WTC11 (cell line): ENCODE results near the gene WDR33. TPM values are rescaled to one million over a fixed set of nuclear protein-coding genes. Genes with fewer than 3 reads are reported as not detected.
"Not testable (repeated sequence)": the region's sequence is repeated elsewhere in the genome, so short reads cannot be mapped to it uniquely, and the experiment has no call there.

ENCODE experiments used
- ATAC-seq: fragments of 200-7000 bp; cut with Tn5 transposase; 2 replicates; pipeline ENCODE4 v1.10.0; 2021; ENCODE audit warnings: mild to moderate bottlenecking, moderate library complexity
- CTCF ChIA-PET: fragments of 300-600 bp; sonication (Branson Sonifier 250); formaldehyde crosslinking; loops from one replicate; lab custom pipeline; 2021; ENCODE audit warnings: antibody characterized with exemption; lab: Charles Lee
- POLR2A ChIA-PET: fragments of 350-600 bp; sonication (Branson Sonifier 250); formaldehyde crosslinking; loops from one replicate; lab custom pipeline; 2021; ENCODE audit warnings: antibody characterized with exemption; lab: Charles Lee
- DNase-seq: peaks from one replicate; pipeline ENCODE4 v3.0.0; 2021; ENCODE audit warnings: low spot score
- H3K27ac Mint-ChIP-seq: 2 replicates; pipeline ENCODE4 v1.8.0; 2021; ENCODE audit warnings: mixed read lengths
- H3K27me3 Mint-ChIP-seq: 2 replicates; pipeline ENCODE4 v1.8.0; 2021; ENCODE audit warnings: low read depth, mild to moderate bottlenecking, moderate library complexity, mixed read lengths
- H3K36me3 Mint-ChIP-seq: 2 replicates; pipeline ENCODE4 v1.8.0; 2021; ENCODE audit warnings: mixed read lengths
- H3K4me1 Mint-ChIP-seq: 2 replicates; pipeline ENCODE4 v1.8.0; 2022; ENCODE audit warnings: mixed read lengths
- H3K4me3 Mint-ChIP-seq: 2 replicates; pipeline ENCODE4 v1.8.0; 2021; ENCODE audit warnings: mild to moderate bottlenecking, moderate library complexity, mixed read lengths
- H3K9me3 Mint-ChIP-seq: 2 replicates; pipeline ENCODE4 v1.8.0; 2021; ENCODE audit warnings: mixed read lengths
- AR ChIP-seq: fragments of 250-450 bp; sonication (Bioruptor Pico); IDR thresholded peaks from 2 replicates; pipeline ENCODE4 v1.9.0; 2021; ENCODE audit warnings: mild to moderate bottlenecking
- ELF4 ChIP-seq: sonication (generic); formaldehyde crosslinking; IDR thresholded peaks from 2 replicates; pipeline ENCODE4 v1.8.1; 2022; ENCODE audit warnings: low read depth, mild to moderate bottlenecking, moderate library complexity, missing genetic modification reagents
- ESRRA ChIP-seq: sonication (generic); formaldehyde crosslinking; IDR thresholded peaks from 2 replicates; pipeline ENCODE4 v1.8.1; 2022; ENCODE audit warnings: mild to moderate bottlenecking, missing genetic modification reagents, borderline replicate concordance
- GRHL2 ChIP-seq: fragments of 250-450 bp; sonication (Bioruptor Pico); IDR thresholded peaks from 2 replicates; pipeline ENCODE4 v1.8.0; 2022; ENCODE audit warnings: mild to moderate bottlenecking, moderate library complexity; ENCODE audit not compliant: insufficient replicate concordance, severe bottlenecking
- GTF2I ChIP-seq: fragments of 250-450 bp; sonication (Bioruptor Pico); conservative IDR thresholded peaks from 2 replicates; pipeline ENCODE4 v1.4.0; 2021; ENCODE audit warnings: mild to moderate bottlenecking
- IRF2 ChIP-seq: sonication (generic); formaldehyde crosslinking; IDR thresholded peaks from 2 replicates; pipeline ENCODE4 v1.8.0; 2022; ENCODE audit warnings: low read depth, missing genetic modification reagents, borderline replicate concordance
- JAZF1 ChIP-seq: fragments of 250-450 bp; sonication (Bioruptor Pico); IDR thresholded peaks from 2 replicates; pipeline ENCODE4 v1.9.0; 2021; ENCODE audit warnings: moderate library complexity, mild to moderate bottlenecking, inconsistent platforms
- MLX ChIP-seq: sonication (generic); formaldehyde crosslinking; IDR thresholded peaks from 2 replicates; pipeline ENCODE4 v1.8.1; 2023; ENCODE audit warnings: mild to moderate bottlenecking, missing genetic modification reagents, moderate library complexity
- NR1H2 ChIP-seq: sonication (generic); formaldehyde crosslinking; IDR thresholded peaks from 2 replicates; pipeline ENCODE4 v1.9.0; 2021; ENCODE audit warnings: mild to moderate bottlenecking, moderate library complexity, missing genetic modification reagents
- TP53 ChIP-seq: sonication (generic); formaldehyde crosslinking; IDR thresholded peaks from 2 replicates; pipeline ENCODE4 v1.8.1; 2023; ENCODE audit warnings: mild to moderate bottlenecking, missing genetic modification reagents
- ZNF219 ChIP-seq: sonication (generic); formaldehyde crosslinking; IDR thresholded peaks from 2 replicates; pipeline ENCODE4 v1.8.0; 2023; ENCODE audit warnings: missing genetic modification reagents, mild to moderate bottlenecking, borderline replicate concordance
- ZNF317 ChIP-seq: sonication (generic); formaldehyde crosslinking; IDR thresholded peaks from 2 replicates; pipeline ENCODE4 v1.8.1; 2023; ENCODE audit warnings: low read depth, mild to moderate bottlenecking, moderate library complexity, missing genetic modification reagents, borderline replicate concordance
- ZNF416 ChIP-seq: fragments of 250-450 bp; sonication (Bioruptor Pico); IDR thresholded peaks from 2 replicates; pipeline ENCODE4 v1.9.0; 2021; ENCODE audit warnings: mild to moderate bottlenecking, inconsistent platforms
- ZNF425 ChIP-seq: fragments of 250-450 bp; sonication (Bioruptor Pico); conservative IDR thresholded peaks from 2 replicates; pipeline ENCODE4 v1.9.0; 2021; ENCODE audit warnings: mild to moderate bottlenecking
- total RNA-seq: library from RNA; stranded (reverse); gene quantifications from 3 replicates; pipeline ENCODE4 v1.2.3, GENCODE V29; 2021
- TF ChIP-seq, protein P1 (sequence below): sonication (generic); formaldehyde crosslinking; IDR thresholded peaks from 2 replicates; pipeline ENCODE4 v1.8.1; 2023; ENCODE audit warnings: mild to moderate bottlenecking, moderate library complexity, missing genetic modification reagents
- TF ChIP-seq, protein P2 (sequence below): fragments of 250-450 bp; sonication (Bioruptor Pico); IDR thresholded peaks from 2 replicates; pipeline ENCODE4 v1.8.0; 2021; ENCODE audit warnings: mild to moderate bottlenecking
- TF ChIP-seq, protein P3 (sequence below): sonication (generic); formaldehyde crosslinking; IDR thresholded peaks from 2 replicates; pipeline ENCODE4 v1.8.0; 2022; ENCODE audit warnings: mild to moderate bottlenecking, missing genetic modification reagents
- TF ChIP-seq, protein P4 (sequence below): sonication (generic); formaldehyde crosslinking; IDR thresholded peaks from 2 replicates; pipeline ENCODE4 v1.8.1; 2022; ENCODE audit warnings: mild to moderate bottlenecking, moderate library complexity, missing genetic modification reagents

The WDR33 gene
- total RNA-seq, 1 experiment from 2014 or later = 67.1 TPM

- Mint-ChIP-seq H3K4me1 (no peaks in the 10 kb centered on the region), H3K36me3 (peaks cover 3% of the 10 kb centered on the region; the same call in 1 of the 2 replicates), H3K9me3 (no peaks in the 10 kb centered on the region), H3K27me3 (no peaks in the 10 kb centered on the region), H3K27ac (no peak overlapping the region), H3K4me3 (no peak overlapping the region)
- ATAC-seq (no peak), DNase-seq (no peak)
- CTCF ChIA-PET = no interaction called here
- POLR2A ChIA-PET = no interaction called here
- TF ChIP-seq, protein P1, sequence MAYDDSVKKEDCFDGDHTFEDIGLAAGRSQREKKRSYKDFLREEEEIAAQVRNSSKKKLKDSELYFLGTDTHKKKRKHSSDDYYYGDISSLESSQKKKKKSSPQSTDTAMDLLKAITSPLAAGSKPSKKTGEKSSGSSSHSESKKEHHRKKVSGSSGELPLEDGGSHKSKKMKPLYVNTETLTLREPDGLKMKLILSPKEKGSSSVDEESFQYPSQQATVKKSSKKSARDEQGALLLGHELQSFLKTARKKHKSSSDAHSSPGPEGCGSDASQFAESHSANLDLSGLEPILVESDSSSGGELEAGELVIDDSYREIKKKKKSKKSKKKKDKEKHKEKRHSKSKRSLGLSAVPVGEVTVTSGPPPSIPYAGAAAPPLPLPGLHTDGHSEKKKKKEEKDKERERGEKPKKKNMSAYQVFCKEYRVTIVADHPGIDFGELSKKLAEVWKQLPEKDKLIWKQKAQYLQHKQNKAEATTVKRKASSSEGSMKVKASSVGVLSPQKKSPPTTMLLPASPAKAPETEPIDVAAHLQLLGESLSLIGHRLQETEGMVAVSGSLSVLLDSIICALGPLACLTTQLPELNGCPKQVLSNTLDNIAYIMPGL (CRISPR knock-in tag) = no peak
- TF ChIP-seq MLX (CRISPR knock-in tag) = no peak
- no peak for TF ChIP-seq GTF2I (CRISPR knock-in tag)
- no peak for TF ChIP-seq ESRRA (CRISPR knock-in tag)
- TF ChIP-seq TP53 (CRISPR knock-in tag) = no peak
- no peak for TF ChIP-seq ZNF219 (CRISPR knock-in tag)
- TF ChIP-seq, protein P2, sequence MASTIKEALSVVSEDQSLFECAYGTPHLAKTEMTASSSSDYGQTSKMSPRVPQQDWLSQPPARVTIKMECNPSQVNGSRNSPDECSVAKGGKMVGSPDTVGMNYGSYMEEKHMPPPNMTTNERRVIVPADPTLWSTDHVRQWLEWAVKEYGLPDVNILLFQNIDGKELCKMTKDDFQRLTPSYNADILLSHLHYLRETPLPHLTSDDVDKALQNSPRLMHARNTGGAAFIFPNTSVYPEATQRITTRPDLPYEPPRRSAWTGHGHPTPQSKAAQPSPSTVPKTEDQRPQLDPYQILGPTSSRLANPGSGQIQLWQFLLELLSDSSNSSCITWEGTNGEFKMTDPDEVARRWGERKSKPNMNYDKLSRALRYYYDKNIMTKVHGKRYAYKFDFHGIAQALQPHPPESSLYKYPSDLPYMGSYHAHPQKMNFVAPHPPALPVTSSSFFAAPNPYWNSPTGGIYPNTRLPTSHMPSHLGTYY = no peak
- TF ChIP-seq ZNF416 (CRISPR knock-in tag) = no peak
- no peak for TF ChIP-seq ZNF425 (CRISPR knock-in tag)
- TF ChIP-seq JAZF1 (CRISPR knock-in tag) = no peak
- TF ChIP-seq IRF2 = no peak
- TF ChIP-seq ZNF317 (CRISPR knock-in tag) = no peak
- TF ChIP-seq, protein P3, sequence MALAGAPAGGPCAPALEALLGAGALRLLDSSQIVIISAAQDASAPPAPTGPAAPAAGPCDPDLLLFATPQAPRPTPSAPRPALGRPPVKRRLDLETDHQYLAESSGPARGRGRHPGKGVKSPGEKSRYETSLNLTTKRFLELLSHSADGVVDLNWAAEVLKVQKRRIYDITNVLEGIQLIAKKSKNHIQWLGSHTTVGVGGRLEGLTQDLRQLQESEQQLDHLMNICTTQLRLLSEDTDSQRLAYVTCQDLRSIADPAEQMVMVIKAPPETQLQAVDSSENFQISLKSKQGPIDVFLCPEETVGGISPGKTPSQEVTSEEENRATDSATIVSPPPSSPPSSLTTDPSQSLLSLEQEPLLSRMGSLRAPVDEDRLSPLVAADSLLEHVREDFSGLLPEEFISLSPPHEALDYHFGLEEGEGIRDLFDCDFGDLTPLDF (CRISPR knock-in tag) = no peak
- TF ChIP-seq NR1H2 (CRISPR knock-in tag) = no peak
- no peak for TF ChIP-seq AR (CRISPR knock-in tag)
- TF ChIP-seq ELF4 (CRISPR knock-in tag) = no peak
- TF ChIP-seq, protein P4, sequence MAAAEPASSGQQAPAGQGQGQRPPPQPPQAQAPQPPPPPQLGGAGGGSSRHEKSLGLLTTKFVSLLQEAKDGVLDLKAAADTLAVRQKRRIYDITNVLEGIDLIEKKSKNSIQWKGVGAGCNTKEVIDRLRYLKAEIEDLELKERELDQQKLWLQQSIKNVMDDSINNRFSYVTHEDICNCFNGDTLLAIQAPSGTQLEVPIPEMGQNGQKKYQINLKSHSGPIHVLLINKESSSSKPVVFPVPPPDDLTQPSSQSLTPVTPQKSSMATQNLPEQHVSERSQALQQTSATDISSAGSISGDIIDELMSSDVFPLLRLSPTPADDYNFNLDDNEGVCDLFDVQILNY (CRISPR knock-in tag) = no peak
- no peak for TF ChIP-seq GRHL2 (CRISPR knock-in tag)
These were observed 57.6 kb downstream of the WDR33 start for GRCh38 chr2:127753374-127753773.

DNA sequence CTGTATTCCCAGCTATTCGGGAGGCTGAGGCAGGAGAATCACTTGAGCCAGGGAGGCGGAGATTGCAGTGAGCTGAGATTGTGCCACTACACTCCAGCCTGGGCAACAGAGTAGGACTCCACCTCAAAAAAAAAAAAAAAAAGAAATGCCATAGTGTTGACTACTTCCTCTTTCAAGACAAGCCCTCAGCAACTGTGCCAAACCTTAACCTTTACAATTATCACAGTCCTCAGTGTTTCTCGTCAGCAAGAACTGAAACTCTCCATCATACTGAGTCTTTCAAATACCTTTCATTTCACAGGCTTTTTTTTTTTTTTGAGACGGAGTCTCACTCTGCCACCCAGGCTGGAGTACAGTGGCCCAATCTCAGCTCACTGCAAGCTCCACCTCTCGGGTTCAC, 61.4 kb downstream of the WDR33 start:
- not testable (repeated sequence) for H3K27ac Mint-ChIP-seq, ATAC-seq

More for the DNA sequence above, 61.4 kb downstream of the WDR33 start:
- CTCF ChIA-PET, H3K4me1 Mint-ChIP-seq, H3K4me3 Mint-ChIP-seq, H3K9me3 Mint-ChIP-seq, H3K27me3 Mint-ChIP-seq, POLR2A ChIA-PET, DNase-seq: not testable (repeated sequence)
- peaks cover 10% of the 10 kb centered on the region for H3K36me3 Mint-ChIP-seq
